GM21515 (cell line): ENCODE measurements around the gene SAP30L.

ENCODE experiments used
- ATAC-seq: cut with Tn5 transposase; IDR thresholded peaks from one replicate; pipeline ENCODE4 v1.9.1; 2021; ENCODE audit not compliant: unreplicated experiment

Gene SAP30L

DNA sequence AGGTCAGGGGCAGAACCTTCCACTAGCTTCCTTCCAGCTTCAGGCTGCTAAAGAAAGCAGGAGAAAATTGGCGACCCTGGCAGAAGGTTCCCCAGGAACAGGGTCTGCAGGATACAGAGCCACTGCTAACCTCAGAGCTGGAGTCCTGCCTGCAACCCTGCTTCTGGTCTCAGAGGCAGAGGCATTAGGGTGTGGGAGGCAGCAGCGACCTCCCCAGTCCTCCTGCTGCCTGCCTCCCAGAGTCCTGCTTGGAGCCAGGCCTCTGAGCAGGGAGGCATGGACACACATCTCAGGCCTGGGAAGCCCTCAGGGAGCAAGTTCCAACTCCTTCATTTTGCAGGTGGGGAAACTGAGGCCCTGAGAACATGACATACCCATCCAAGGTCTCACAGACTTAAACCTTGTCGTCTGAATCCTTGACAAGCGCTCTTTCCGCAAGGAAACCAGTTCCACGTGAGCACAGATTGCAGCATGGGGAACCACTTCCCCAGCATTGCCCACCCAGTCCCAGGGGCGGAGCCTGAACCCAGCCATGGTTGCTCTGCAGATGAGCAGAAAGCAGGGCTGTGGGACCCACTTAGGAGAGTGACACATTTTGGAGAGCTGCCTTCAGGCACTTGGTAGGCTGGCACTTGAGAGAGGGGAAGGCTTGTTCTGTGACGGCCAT is 60.4 kb downstream of the SAP30L start:
- ATAC-seq, result no peak

- no peak for ATAC-seq
These were observed 60.9 kb downstream of the SAP30L start for GRCh38 chr5:154506716-154507080.

- no peak for ATAC-seq
These were observed 62.3 kb downstream of the SAP30L start for GRCh38 chr5:154508114-154508513.

DNA sequence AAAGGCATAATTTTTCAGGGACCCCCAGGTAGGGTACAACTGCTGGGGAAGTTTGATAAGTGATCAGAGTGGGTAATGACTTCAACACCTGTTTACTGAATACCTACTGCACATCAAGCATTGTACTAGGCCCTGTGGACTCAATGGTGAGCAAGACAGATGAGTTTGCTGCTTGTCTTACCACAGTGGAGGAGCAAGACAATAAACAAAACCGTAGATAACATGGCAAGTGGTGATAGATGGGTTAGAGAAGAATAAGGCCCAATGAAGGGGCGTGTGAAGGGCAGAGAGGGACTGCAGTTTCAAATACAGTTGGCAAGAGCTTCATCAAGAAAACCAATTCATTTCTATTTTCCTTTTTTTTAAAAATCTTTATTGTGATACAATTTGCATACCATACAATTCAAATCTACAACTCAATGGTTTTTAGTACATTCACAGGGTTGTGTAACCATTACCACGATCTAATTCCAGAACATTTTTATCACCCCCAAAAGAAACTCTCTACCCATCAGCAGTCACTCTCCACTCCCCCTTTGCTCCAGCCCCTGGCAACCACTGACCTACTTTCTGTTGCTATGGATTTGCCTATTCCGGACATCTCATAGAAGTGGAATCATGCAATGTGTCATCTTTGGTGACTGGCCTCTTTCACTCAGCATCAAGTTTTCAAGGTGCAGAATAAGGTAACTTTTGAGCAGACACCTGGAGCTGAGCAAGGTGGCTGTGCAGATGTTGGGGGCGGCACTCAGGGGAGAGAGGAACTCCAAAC is 64.2 kb downstream of the SAP30L start:
- ATAC-seq, result no peak
